ENCODE data around the gene ITPR1. TPM values are rescaled to one million over a fixed set of nuclear protein-coding genes. Genes with fewer than 3 reads are reported as not detected.

Gene ITPR1
- total RNA-seq, 1 donor from 2014 or later = 16.3 TPM

DNA sequence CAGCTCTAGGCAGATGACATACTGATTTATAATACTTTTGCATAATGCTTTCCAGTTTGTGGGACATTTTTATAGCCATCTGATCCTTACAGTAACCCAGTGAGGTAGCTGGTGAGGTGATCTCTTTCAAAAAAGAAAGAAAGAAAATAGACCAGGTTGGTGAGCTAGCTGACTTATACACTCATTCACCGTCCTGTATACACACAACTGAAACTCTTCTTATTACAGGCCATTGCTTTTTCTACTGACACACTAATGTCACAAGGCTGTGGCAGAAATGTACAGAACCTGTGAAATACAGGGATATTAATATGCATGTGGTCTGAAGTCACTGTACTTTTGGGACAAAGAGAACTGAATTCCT, 335.9 kb downstream of the ITPR1 start:
- no peaks in the 10 kb centered on the region for H3K27me3 ChIP-seq (ENCODE audit: control insufficient read depth, insufficient read depth, low read length)
- H3K36me3 ChIP-seq (ENCODE audit: control insufficient read depth, insufficient read depth, low read length) = no peaks in the 10 kb centered on the region
- FAIRE-seq (no peak), DNase-seq (ENCODE audit: low read depth) (no peak)
- TF ChIP-seq, protein P1, sequence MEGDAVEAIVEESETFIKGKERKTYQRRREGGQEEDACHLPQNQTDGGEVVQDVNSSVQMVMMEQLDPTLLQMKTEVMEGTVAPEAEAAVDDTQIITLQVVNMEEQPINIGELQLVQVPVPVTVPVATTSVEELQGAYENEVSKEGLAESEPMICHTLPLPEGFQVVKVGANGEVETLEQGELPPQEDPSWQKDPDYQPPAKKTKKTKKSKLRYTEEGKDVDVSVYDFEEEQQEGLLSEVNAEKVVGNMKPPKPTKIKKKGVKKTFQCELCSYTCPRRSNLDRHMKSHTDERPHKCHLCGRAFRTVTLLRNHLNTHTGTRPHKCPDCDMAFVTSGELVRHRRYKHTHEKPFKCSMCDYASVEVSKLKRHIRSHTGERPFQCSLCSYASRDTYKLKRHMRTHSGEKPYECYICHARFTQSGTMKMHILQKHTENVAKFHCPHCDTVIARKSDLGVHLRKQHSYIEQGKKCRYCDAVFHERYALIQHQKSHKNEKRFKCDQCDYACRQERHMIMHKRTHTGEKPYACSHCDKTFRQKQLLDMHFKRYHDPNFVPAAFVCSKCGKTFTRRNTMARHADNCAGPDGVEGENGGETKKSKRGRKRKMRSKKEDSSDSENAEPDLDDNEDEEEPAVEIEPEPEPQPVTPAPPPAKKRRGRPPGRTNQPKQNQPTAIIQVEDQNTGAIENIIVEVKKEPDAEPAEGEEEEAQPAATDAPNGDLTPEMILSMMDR (IDR thresholded peaks at IDR 0.05; ENCODE audit: insufficient read depth, low read length, severe bottlenecking) = no peak
- no peak overlapping the region for H3K4me3 ChIP-seq (ENCODE audit: low read depth, low read length)

DNA sequence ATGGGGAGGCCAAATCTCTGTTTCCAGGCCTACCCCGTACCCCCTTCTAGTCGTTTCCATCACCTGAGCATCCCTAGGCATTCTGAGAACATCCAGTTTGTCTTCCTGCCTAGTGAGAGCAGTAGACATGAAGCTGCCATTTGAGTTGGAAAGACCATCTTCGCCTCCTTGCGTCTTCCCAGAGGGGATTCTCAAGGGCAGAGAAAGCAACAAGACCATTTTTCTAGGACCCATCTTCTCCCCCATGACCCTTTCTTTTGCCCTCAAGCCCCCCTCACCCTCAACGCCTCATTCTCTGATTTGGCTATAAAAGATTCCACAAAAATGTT, 337.4 kb downstream of the ITPR1 start:
- Histone ChIP-seq H3K27me3 (ENCODE audit: control insufficient read depth, insufficient read depth, low read length) (no peaks in the 10 kb centered on the region), H3K36me3 (ENCODE audit: control insufficient read depth, insufficient read depth, low read length) (no peaks in the 10 kb centered on the region), H3K4me3 (ENCODE audit: low read depth, low read length) (no peak overlapping the region)
- FAIRE-seq = no peak
- no peak for DNase-seq (ENCODE audit: low read depth)
- TF ChIP-seq, protein P1 (IDR thresholded peaks at IDR 0.05; ENCODE audit: insufficient read depth, low read length, severe bottlenecking) = no peak

DNA sequence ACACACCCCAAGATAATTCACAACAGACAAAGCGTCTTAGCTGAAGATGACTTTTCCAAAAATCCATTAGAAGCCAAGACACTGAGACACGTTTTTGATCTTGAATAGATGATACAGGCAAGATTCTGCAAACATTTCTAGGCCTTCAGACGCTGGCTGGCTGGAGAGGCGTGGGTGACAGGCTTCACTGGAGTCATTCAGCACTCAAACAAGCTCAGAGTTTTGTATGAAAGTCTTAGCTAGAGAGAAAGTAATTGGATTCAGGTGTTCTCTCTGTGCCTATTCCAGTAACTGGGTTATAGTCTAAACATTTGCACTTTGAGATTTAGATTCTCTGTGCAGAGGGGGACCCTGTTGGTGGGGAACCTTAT, 338.4 kb downstream of the ITPR1 start:
- DNase-seq (ENCODE audit: low read depth) (no peak), FAIRE-seq (no peak)
- Histone ChIP-seq H3K36me3 (ENCODE audit: control insufficient read depth, insufficient read depth, low read length) (no peaks in the 10 kb centered on the region), H3K4me3 (ENCODE audit: low read depth, low read length) (no peak overlapping the region), H3K27me3 (ENCODE audit: control insufficient read depth, insufficient read depth, low read length) (no peaks in the 10 kb centered on the region)
- TF ChIP-seq, protein P1 (IDR thresholded peaks at IDR 0.05; ENCODE audit: insufficient read depth, low read length, severe bottlenecking) = no peak

DNA sequence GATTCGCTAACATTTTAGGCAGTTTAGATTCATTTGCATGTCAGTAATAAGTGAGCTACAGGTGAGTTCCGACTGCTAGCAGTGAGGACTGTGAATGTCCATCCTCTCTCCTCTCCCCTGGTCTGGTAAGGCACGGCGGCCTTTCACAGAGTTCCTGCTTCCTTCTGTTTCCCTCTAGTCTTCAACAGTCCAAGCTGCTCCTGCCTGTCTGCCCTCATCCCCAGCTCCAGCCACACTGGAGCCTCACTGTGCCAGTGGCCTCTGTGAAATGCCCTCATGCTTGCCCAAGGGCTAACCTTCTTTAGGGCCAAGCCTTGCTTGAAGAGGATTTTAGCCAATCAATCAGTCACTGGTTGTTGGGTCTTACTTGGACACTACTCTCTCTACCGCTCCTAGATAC, 340.3 kb downstream of the ITPR1 start:
- DNase-seq (ENCODE audit: low read depth) (no peak), FAIRE-seq (no peak)
- TF ChIP-seq, protein P1 (IDR thresholded peaks at IDR 0.05; ENCODE audit: insufficient read depth, low read length, severe bottlenecking) = no peak
- no peak overlapping the region for H3K4me3 ChIP-seq (ENCODE audit: low read depth, low read length)
- H3K27me3 ChIP-seq (ENCODE audit: control insufficient read depth, insufficient read depth, low read length) = no peaks in the 10 kb centered on the region
- H3K36me3 ChIP-seq (ENCODE audit: control insufficient read depth, insufficient read depth, low read length) = no peaks in the 10 kb centered on the region

DNA sequence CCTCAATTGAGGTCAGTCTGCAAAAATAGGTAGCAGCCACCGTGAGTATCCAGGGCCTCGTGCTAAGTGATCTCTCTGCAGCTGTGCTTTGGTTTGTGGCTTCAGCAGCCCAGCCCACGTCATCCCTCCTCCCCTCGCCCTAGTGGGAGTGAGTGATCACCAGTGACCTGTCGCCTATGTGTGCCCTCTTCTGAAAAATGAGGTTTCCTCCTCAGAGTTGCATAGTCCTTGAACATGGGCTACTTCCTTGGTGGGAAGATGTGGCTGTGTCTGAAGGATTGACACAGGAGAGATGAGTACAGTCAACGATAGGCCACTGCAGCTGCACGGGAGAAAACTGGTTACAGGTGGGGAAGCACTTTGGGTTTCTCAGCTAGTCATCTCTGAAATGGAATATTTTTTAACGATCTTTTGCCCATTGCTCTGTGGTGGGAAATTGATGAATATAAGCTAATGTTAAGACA, 341.3 kb downstream of the ITPR1 start:
- FAIRE-seq (no peak), DNase-seq (ENCODE audit: low read depth) (no peak)
- Histone ChIP-seq H3K27me3 (ENCODE audit: control insufficient read depth, insufficient read depth, low read length) (no peaks in the 10 kb centered on the region), H3K4me3 (ENCODE audit: low read depth, low read length) (no peak overlapping the region), H3K36me3 (ENCODE audit: control insufficient read depth, insufficient read depth, low read length) (no peaks in the 10 kb centered on the region)
- TF ChIP-seq, protein P1 (IDR thresholded peaks at IDR 0.05; ENCODE audit: insufficient read depth, low read length, severe bottlenecking) = no peak

DNA sequence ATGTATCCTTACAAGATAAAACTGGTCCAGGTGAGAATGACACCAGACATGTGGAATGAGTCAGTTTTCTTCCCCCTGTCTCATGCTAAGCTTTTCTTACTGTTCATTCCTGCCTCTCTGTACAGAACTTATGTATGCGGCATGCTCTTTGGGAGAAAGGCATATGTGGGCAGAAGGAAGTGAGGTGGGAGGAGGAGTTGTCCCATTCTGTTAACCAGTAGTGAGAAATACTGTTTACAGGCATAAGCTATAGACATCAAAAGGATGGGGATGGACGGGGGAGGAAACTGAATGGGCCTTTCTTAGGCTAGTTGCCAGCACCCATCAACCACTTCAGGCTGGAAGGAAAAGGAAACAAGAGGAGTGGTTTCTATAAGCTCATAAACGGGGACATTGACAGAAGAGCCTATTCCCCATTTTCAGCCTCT, 342.5 kb downstream of the ITPR1 start:
- no peaks in the 10 kb centered on the region for H3K27me3 ChIP-seq (ENCODE audit: control insufficient read depth, insufficient read depth, low read length)
- peak; percentile 72 for DNase-seq (ENCODE audit: low read depth)
- no peak overlapping the region for H3K4me3 ChIP-seq (ENCODE audit: low read depth, low read length)
- no peak for FAIRE-seq
- H3K36me3 ChIP-seq (ENCODE audit: control insufficient read depth, insufficient read depth, low read length) = no peaks in the 10 kb centered on the region
- TF ChIP-seq, protein P1 (IDR thresholded peaks at IDR 0.05; ENCODE audit: insufficient read depth, low read length, severe bottlenecking) = no peak

Data from bronchial epithelial cell (primary cell).